IPS-11a (cell line): Measurements from ENCODE around the gene ADGRA3.

ENCODE experiments used
- H3K4me3 ChIP-seq: one replicate; pipeline ENCODE4 v1.5.1; 2013; ENCODE audit warnings: low read depth, low read length, control low read depth

Gene ADGRA3

DNA sequence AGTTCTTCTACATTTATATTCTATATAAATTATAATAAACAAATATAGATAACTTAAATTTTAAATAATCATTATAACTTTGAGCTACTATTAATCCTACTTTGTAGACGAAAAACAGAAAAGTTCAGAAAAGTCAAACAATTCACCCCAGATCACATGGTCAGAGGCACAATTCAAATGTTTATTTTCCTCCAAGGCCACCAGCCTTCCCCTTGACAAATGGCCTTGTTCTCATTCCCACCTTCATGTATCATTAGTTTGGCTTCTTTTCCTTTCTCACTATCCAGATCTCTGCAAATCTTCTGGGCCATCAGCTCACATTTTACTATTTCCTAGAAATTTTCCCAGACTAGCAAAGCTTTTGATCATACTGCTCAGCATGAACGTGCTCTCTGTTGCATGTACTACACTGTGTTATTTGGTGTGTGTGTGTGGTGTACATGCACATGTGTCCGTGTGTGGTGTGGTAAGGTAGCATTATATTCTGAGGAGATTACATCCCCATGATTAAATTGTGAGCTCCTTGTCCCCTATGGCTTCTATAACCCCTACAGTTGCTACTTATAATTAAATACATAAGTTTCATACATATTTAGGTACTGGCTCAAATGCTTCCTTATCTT, 61.5 kb downstream of the ADGRA3 start:
- H3K4me3 ChIP-seq: no peak overlapping the region

GRCh38 chr4:22444813-22445212, 71.1 kb downstream of the ADGRA3 start:
- no peak overlapping the region for H3K4me3 ChIP-seq

- H3K4me3 ChIP-seq: no peak overlapping the region
These were observed 72.9 kb downstream of the ADGRA3 start for GRCh38 chr4:22442956-22443355.

GRCh38 chr4:22440999-22441398, 74.9 kb downstream of the ADGRA3 start:
- no peak overlapping the region for H3K4me3 ChIP-seq

DNA sequence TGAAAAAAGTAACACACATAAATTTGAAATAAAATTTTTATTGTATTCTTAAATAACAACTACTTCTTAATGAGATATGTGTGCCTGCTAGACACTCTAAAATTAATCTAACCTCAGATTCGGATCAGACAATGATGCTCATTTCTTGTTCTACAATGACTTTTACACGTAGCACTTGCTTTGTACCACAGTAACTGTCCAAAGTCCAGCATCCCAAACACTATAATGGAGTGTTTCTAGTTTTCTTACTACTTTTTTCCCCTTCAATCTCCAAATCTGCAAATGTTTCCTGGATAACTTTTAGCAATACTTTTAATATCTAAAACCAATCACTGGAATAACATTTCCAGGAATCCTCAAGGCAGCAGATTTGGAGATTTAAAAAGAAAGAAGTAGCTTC, 75.9 kb downstream of the ADGRA3 start:
- H3K4me3 ChIP-seq: no peak overlapping the region

GRCh38 chr4:22435652-22436051, 80.2 kb downstream of the ADGRA3 start:
- no peak overlapping the region for H3K4me3 ChIP-seq

GRCh38 chr4:22434895-22435294, 81.0 kb downstream of the ADGRA3 start:
- no peak overlapping the region for H3K4me3 ChIP-seq

- no peak overlapping the region for H3K4me3 ChIP-seq
These were observed 85.2 kb downstream of the ADGRA3 start for GRCh38 chr4:22430626-22431025.

DNA sequence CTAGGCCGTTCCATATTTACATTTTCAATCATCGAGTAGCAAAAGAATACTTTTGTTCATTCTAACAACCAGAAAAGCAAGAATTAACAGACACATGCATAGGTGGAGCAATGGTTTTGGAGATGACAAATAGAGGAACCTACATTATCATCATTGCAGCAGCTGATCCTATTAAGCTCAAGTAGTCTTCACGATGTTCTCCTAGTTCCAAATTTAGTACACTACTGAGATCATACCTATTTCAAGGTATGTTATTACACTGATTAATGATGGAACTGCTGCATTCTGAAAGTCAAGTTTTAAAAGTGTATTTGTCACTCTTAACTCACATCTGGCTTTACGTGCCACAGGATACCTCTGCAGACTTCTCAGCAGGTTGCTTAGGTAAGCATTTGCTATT, 87.4 kb downstream of the ADGRA3 start:
- H3K4me3 ChIP-seq: no peak overlapping the region

- H3K4me3 ChIP-seq: no peak overlapping the region
These were observed 88.2 kb downstream of the ADGRA3 start for GRCh38 chr4:22427675-22428074.

GRCh38 chr4:22420291-22420690, 95.6 kb downstream of the ADGRA3 start:
- no peak overlapping the region for H3K4me3 ChIP-seq

- no peak overlapping the region for H3K4me3 ChIP-seq
These were observed 98.5 kb downstream of the ADGRA3 start for GRCh38 chr4:22417408-22417807.

GRCh38 chr4:22416403-22416802, 99.5 kb downstream of the ADGRA3 start:
- no peak overlapping the region for H3K4me3 ChIP-seq

- H3K4me3 ChIP-seq: no peak overlapping the region
These were observed 101.0 kb downstream of the ADGRA3 start for GRCh38 chr4:22414833-22415232.

DNA sequence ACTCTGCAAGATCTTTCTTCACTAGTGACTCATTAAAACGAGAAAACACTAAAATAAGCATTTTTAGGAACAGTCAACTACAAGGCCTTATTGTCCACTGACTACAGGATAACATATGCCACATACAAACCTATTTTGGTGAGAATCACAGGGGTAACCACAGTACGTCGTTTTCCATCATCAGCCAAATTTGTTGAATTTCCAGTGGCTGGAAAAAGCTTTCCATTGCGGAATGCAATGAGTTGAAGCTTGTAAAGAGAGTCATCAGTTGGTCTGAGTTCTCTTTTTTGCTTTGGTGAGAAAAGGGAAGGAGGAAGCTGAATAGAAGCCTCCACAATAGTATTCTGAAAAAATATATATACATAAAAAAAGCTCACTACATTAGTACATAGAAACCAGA, 102.4 kb downstream of the ADGRA3 start:
- no peak overlapping the region for H3K4me3 ChIP-seq

GRCh38 chr4:22412013-22412412, 103.9 kb downstream of the ADGRA3 start:
- no peak overlapping the region for H3K4me3 ChIP-seq

GRCh38 chr4:22410645-22411247, 105.1 kb downstream of the ADGRA3 start:
- H3K4me3 ChIP-seq: no peak overlapping the region

DNA sequence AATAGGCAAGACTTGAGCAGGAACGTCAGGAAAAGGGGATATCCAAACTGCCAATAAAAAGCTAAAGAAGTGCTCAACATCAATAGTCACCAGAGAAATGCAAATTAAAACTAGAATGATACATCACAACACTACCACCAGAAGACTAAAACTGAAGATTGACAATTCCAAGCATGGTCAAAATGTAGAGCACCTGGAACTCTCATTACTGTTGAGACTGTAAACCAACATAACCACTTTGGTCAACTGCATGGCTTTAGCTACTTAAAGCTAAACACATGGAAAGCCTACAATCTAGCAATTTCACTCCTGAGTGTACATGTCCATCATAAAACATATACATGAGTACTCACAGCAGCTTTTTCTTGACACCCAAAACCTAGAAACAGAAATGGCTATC, 107.4 kb downstream of the ADGRA3 start:
- H3K4me3 ChIP-seq: no peak overlapping the region

DNA sequence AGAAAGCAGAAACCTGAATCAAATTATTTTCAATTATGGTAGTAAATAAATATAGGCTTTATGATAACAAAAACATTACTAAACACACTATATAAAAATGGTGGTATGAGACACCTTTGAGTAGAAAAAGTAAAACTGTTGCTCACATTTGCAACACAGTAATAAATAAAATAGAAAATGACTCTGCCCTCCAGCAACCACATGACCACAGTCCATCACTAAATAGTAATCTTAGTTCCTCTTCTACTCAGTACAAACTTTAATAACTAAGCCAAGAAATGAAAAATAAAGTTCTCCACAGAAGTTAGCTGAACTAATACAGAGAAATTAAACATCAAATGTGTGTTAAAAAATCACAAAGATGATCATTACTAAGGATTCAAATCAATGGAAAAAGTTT, 108.5 kb downstream of the ADGRA3 start:
- no peak overlapping the region for H3K4me3 ChIP-seq

- no peak overlapping the region for H3K4me3 ChIP-seq
These were observed 117.2 kb downstream of the ADGRA3 start for GRCh38 chr4:22398671-22399070.

DNA sequence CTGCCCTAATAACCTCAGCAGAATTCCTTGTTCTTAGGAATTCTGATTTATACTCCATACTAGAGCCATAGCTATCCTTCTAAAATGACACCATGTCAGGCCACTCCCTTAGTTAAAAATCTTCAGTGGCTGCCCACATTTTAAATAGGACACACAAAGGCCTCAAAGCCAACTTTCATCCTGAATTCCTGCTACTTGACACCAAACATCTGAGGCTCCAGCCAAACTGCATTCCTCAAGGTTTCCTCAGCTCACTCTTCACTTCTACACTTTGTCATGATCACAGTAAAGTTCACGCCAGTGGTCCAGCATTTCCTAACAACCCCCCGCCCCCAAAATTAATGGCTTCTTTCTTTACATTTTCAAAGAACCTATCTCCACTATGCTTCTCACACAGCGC, 124.3 kb downstream of the ADGRA3 start:
- no peak overlapping the region for H3K4me3 ChIP-seq

DNA sequence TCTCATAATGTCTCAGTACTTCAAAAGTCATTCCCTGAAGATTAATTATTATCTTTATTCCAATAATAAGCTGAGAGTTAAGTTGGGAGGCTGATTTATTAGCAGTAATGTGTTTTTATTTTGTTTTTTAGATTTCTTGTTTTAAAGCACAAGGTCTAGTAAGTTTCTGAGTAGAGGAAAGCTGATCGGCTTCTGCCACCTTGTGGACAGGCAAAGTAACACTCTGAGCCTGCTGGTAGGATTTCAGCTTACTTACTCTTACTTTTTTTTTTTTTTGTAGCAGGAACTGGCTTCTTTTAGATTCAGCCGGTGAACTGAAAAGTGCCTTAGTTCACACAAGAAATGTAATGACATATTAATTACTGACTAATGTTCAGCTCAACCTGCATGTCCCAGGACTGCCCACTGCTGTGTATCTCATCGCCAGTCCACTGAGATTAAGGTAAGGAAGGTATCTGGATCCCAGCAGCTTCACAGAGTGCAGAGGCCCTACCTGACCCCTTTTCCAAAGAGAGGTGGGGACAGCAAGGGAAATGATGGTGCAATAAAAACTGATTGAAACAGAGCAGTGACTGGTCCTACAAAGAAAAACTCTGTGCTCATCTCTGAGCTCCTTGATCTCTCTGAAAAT, 126.5 kb downstream of the ADGRA3 start:
- no peak overlapping the region for H3K4me3 ChIP-seq

- H3K4me3 ChIP-seq: no peak overlapping the region
These were observed 130.3 kb downstream of the ADGRA3 start for GRCh38 chr4:22385611-22386011.
